K562 (cell line): ENCODE measurements around the gene IQCE. TPM values are rescaled to one million over a fixed set of nuclear protein-coding genes. Genes with fewer than 3 reads are reported as not detected.

Experiments
- BRCA1 ChIP-seq, 2 experiments: fragments of 450-650 bp in 1 of 2; sonication (generic) in 1 of 2; formaldehyde crosslinking in 1 of 2; IDR thresholded peaks; 2 replicates each; pipeline versions ENCODE4 v1.5.0 to v1.6.1; 2017 to 2020; ENCODE audit warnings: mild to moderate bottlenecking in 1 of 2, missing genetic modification reagents in 1 of 2
- CCAR2 ChIP-seq: fragments of 200-400 bp; formaldehyde crosslinking; IDR thresholded peaks from 2 replicates; pipeline ENCODE4 v1.6.1; 2017; ENCODE audit warnings: mild to moderate bottlenecking, low read depth, low read length
- DDX20 ChIP-seq: fragments of 450-650 bp; IDR thresholded peaks from 2 replicates; pipeline ENCODE4 v1.6.1; 2016; ENCODE audit warnings: missing genetic modification characterization, low read depth, mild to moderate bottlenecking, missing compliant biosample characterization, moderate library complexity
- L3MBTL2 ChIP-seq: fragments of 450-650 bp; IDR thresholded peaks from 2 replicates; pipeline ENCODE4 v1.6.1; 2016; ENCODE audit warnings: mild to moderate bottlenecking, moderate library complexity
- SMC3 ChIP-seq: conservative IDR thresholded peaks from 2 replicates; pipeline ENCODE4 v1.6.1; 2011; ENCODE audit warnings: low read depth, low read length, improper control_type of control experiment; ENCODE audit not compliant: insufficient read depth
- ZBTB2 ChIP-seq: fragments of 450-650 bp; IDR thresholded peaks from 2 replicates; pipeline ENCODE4 v1.6.1; 2016; ENCODE audit warnings: antibody characterized with exemption
- ZNF143 ChIP-seq: sonication (generic); formaldehyde crosslinking; IDR thresholded peaks from 2 replicates; pipeline ENCODE4 v1.9.0; 2022; ENCODE audit warnings: mild to moderate bottlenecking, missing genetic modification reagents
- ZNF445 ChIP-seq: fragments of 250-450 bp; sonication (Bioruptor Pico); IDR thresholded peaks from 2 replicates; pipeline ENCODE4 v1.4.0; 2020; ENCODE audit warnings: low read depth, mild to moderate bottlenecking, moderate library complexity
- ZNF449 ChIP-seq: fragments of 250-450 bp; sonication (Bioruptor Pico); IDR thresholded peaks from 2 replicates; pipeline ENCODE4 v1.8.0; 2022; ENCODE audit warnings: moderate library complexity, mild to moderate bottlenecking, inconsistent platforms
- polyA plus RNA-seq, 8 experiments: library from polyadenylated mRNA; depleted of rRNA in 4 of 8; stranded (reverse) in 5 of 8; unstranded in 3 of 8; fragments of >200 nt; fragmentation: Nextera tagmentation in 2 of 8; fragmentation: Illumina TruSeq in 1 of 8; extraction: Ambion mirVana in 2 of 8; extraction: Trizol in 1 of 8; gene quantifications; 2 replicates each; pipeline versions ENCODE4 v1.2.1 to v1.2.3, GENCODE V29; 2011 to 2014; ENCODE audit warnings: inconsistent platforms in 1 of 8, missing spikeins in 1 of 8
- total RNA-seq, 7 experiments: library from RNA; depleted of rRNA in 6 of 7; stranded (reverse); fragments of >200 nt in 6 of 7; fragmentation: Illumina TruSeq in 2 of 7; extraction: Trizol in 2 of 7; gene quantifications; 2 replicates each; pipeline versions ENCODE4 v1.2.1 to v1.2.3, GENCODE V29; 2011 to 2021; ENCODE audit warnings: low replicate concordance in 1 of 7

IQCE gene
- total and polyA plus RNA-seq, 9 of the 15 experiments (the other 6 are each of a cell fraction or from before 2014, with no cell fraction given): 0.18 to 8.5 (median 4.2) TPM

GRCh38 chr7:2632733-2633537 lies 74.2 kb downstream of the IQCE start (continued):
- no peak for TF ChIP-seq ZBTB2
- no peak for TF ChIP-seq L3MBTL2
- no peak for TF ChIP-seq ZNF449
- no peak for TF ChIP-seq CCAR2
- TF ChIP-seq ZNF445: no peak
- no peak for TF ChIP-seq ZNF143 (CRISPR knock-in tag)
- no peak for TF ChIP-seq SMC3
- TF ChIP-seq DDX20 (tag): no peak
- no peak for TF ChIP-seq BRCA1 (IDR thresholded peaks at IDR 0.05)
- TF ChIP-seq BRCA1 (CRISPR knock-in tag; IDR thresholded peaks at IDR 0.05): peak; percentile 52; the same call in 1 of the 2 replicates
